22Rv1 (cell line): ENCODE results near the gene AFG1L.

Experiments used
- H3K27ac ChIP-seq: fragments of 450-650 bp; 2 replicates; pipeline ENCODE4 v1.5.1; 2017
- CTCF ChIP-seq: fragments of 450-650 bp; IDR thresholded peaks from 2 replicates; pipeline ENCODE4 v1.5.1; 2017; ENCODE audit warnings: mild to moderate bottlenecking
- ZFX ChIP-seq: fragments of 450-650 bp; IDR thresholded peaks from 2 replicates; pipeline ENCODE4 v1.6.1; 2017; ENCODE audit warnings: antibody characterized with exemption, borderline replicate concordance

Gene AFG1L

DNA sequence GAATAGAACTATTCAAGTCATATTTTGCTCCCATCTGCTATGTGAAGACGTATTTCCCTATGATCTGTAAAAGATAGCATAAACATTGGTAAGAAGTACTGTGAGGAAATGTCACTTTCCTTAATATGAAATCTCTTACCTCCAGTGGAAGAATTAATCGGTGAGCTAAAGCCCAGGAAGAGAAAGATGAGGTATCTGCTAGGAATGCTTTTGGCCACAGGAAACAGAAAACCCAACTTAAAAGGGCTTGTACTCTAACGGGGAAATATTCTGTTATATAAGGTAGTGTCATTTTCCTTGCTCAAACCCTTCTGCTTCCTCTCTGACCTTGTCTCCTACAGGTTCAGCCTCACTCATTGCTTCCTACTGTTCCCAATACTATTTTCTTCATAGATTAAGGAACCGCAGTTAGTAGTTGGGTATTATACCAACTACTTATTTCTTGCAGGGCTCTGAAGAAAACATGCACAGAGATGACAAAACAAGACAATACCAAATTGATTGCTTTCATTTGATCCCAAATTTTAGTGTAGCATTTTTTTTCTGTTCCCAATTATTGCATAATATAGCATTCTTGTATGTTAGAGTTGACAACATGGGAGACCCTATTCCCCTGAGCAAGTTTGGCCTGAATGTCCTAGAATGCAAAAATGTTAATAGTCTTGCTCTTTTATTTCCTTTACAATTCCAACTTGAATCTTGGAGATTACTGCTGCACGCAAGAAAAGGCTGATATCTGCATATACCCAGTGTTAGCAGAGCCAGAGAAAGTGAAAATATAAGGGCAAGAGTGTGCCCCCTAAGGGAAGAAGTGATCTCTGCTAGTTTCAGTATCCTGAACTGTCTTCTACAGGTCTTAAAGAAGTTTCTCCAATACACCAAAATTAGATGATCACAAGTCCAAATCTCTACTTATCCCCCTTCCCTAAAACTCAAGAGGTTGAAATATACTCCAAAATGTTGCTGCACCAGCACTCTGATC, 65.3 kb downstream of the AFG1L start:
- no peak overlapping the region for H3K27ac ChIP-seq
- TF ChIP-seq CTCF (no peak), ZFX (no peak)

- no peak overlapping the region for H3K27ac ChIP-seq
- TF ChIP-seq CTCF (no peak), ZFX (no peak)
Observed at GRCh38 chr6:108360919-108361311, 66.1 kb downstream of the AFG1L start.

DNA sequence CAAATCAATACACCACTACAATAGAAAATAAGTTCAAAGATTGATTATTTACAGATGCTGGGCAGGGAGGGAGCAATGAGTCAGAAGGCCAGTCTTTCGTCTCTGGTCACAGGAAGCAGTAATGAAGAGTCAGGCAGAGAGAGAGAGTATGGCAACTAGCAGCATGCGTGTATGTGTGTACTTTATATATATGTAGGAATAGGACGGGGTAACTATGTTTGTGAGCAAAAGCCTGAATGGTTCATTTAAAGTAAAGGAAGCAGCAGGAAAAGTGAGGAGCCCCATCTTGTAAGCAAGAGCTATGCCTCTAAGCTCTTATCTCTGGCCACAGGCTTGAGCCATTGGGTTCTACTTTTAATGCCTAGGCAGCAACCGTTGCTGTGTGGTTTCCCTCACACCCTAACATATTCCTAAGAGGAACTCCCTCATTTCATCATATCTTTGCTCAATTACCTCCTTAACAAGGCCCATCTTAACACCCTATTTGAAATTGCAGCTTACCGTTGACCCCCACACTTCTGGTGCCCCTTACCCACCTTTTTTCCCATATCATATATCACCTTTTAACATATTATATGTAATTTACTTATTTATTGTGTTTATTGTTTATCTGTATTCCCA, 66.6 kb downstream of the AFG1L start:
- H3K27ac ChIP-seq = no peak overlapping the region
- no peak for TF ChIP-seq ZFX
- TF ChIP-seq CTCF = no peak

GRCh38 chr6:108362455-108362854, 67.6 kb downstream of the AFG1L start:
- TF ChIP-seq CTCF = no peak
- no peak for TF ChIP-seq ZFX

DNA sequence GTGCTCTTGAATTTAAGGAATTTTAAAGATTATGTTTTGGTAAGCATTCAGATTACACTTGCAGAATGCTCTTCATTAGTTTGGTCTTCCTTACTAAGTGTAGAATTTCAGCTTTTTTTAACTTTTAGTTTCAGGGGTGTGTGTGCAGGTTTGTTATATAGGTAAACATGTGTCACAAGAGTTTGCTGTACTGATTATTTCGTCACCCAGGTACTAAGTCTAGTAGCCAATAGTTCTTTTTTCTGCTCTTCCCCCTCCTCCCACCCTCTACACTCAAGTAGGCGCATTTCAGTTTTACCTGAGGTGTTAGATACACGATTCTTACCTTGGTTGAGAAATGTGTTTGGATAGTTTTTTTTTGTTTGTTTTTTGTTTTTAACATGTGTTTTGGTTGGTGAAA, 68.3 kb downstream of the AFG1L start:
- TF ChIP-seq ZFX = no peak
- no peak for TF ChIP-seq CTCF
- no peak overlapping the region for H3K27ac ChIP-seq

More at GRCh38 chr6:108362455-108362854, 67.6 kb downstream of the AFG1L start:
- H3K27ac ChIP-seq = no peak overlapping the region

GRCh38 chr6:108363889-108364313, 69.0 kb downstream of the AFG1L start:
- TF ChIP-seq CTCF = no peak
- no peak overlapping the region for H3K27ac ChIP-seq

DNA sequence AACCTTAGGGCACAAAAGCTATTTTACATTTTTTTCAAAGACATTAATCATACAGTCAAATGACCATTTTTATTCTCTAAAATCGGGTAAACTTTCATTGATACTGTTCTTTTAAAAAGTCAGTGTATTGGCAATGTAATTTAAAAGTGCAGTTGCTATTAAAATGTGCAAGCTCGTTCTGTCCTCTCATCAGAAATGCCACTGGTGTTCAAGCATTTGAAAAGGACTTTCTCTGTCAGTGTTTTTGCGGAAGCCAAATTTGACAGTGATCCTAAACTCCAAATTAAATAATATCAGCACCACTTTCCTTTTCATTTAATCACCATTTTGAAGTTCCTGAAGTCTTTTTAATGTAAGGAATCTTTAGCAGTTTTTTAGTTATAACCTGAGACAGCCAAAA, 69.6 kb downstream of the AFG1L start:
- no peak overlapping the region for H3K27ac ChIP-seq
- TF ChIP-seq ZFX = no peak
- TF ChIP-seq CTCF = no peak
